ENCODE data around the gene AVL9.
"Not testable (repeated sequence)": the region's sequence is repeated elsewhere in the genome, so short reads cannot be mapped to it uniquely, and the experiment has no call there.

AVL9 gene

DNA sequence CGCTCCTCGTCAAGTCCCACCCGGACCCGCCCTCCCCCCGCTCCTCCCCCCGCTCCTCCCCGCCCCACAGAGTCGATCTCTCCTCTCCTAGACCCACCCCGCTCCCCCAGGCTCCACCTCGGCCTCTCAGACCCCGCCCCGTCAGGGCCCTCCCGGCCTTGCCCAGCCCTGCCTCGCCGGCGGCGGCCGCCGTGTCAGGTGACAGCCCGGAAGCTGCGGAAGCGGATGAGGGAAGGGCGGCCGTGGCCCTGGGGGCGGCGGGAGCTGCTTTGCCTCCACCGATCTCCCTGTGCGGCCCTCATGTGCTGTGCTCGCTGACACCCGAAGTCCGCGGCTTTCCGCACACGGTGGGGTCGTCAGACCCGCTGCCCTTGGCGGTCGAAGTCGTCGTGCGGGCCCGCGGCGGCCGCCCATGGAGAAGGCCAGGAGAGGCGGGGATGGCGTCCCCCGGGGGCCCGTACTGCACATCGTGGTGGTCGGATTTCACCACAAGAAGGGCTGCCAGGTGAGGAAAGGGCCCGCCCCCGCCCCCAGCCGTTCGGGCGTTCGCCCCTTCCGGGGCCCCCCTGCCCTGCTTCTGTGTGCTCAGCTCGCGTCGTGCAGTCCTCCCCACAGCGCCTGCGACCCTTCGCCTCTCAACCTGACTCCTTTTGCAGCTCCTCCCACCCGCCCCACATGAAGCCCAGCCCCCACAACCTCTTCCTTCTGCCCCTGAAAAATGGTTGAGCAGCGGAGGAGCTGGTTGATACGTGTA, at the start of gene AVL9:
Gene AVL9, plus strand, starts transcription at position 192 of the 754 bp plus-strand sequence. Its CDS starts 221 bp downstream, at position 413.
- peak; percentile 99 for DNase-seq (ENCODE audit: low read depth)

DNA sequence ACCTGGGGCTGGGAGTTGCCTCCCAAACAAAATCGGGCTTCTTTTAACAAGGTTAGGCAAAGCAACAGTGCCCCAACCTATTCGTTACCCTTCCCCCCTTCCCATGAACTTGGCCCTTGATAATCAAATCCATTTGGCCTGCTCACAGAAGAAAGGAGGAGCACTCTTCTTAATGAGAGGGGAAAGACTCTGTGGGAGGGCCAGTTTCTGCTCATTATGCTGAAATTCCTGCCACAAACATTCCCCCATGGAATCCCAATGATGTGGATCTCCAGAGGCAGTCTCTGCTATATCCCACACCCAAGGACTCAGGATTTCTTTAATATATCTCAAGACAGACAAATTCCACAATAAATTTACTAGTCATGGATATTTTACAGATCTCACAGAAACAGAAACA, 48.1 kb upstream of the AVL9 start:
- no peak for DNase-seq (ENCODE audit: low read depth)

DNA sequence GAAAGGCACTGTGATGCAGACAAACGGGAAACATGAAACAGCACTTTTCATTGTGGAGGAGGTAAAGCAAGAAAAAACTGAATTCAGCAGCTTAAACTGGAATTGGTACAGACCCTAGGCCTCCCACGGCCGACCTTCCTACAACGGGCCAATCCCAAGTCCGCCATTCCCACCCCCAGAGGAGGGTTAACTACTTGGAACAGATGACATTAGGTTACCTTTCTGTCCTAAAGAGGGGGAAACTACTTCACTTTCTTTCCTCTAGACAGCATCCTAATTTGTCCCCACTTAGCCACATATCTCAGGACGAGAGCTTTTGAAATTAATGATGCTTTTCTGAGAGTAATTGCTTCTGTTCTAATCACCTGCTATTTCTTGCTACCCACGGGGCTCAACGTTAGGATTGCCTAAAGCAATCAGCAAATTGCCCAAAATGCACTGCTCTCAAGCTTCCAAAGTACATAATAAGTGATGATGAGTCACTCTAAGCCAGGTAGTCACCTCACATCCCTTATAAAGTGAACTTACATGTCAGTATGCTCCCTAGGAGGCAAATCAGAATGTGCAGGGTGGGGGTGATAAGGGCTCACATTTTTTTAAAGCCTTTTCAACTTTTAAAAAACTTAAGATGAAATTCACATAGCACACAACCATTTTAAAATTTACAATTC, 41.8 kb upstream of the AVL9 start:
- no peak for DNase-seq (ENCODE audit: low read depth)

GRCh38 chr7:32458025-32458424, 37.3 kb upstream of the AVL9 start:
- no peak for DNase-seq (ENCODE audit: low read depth)

- DNase-seq (ENCODE audit: low read depth): no peak
These were observed 35.5 kb upstream of the AVL9 start for GRCh38 chr7:32459788-32460187.

DNA sequence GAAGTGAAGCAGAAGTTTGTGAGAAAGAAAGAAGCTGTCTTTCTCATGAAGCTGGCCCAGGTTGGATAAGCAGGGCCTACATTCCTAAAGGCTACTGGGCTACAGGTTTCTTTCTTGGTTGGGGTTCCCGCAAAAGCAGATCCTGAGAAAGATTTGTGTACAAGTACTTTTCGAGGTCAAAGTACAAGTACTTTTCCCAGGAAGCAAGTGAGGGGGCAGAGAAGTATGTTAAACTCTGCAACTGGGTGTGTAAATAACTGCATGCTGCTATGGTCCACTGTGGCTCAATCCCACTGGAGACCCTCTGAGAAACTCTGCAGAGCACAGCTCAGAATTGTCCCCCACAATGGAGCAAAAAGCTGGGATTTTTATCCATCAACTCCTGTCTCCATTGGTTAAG, 33.8 kb upstream of the AVL9 start:
- no peak for DNase-seq (ENCODE audit: low read depth)

GRCh38 chr7:32462451-32462850, 32.8 kb upstream of the AVL9 start:
- no peak for DNase-seq (ENCODE audit: low read depth)

- no peak for DNase-seq (ENCODE audit: low read depth)
These were observed 32.3 kb upstream of the AVL9 start for GRCh38 chr7:32462977-32463376.

DNA sequence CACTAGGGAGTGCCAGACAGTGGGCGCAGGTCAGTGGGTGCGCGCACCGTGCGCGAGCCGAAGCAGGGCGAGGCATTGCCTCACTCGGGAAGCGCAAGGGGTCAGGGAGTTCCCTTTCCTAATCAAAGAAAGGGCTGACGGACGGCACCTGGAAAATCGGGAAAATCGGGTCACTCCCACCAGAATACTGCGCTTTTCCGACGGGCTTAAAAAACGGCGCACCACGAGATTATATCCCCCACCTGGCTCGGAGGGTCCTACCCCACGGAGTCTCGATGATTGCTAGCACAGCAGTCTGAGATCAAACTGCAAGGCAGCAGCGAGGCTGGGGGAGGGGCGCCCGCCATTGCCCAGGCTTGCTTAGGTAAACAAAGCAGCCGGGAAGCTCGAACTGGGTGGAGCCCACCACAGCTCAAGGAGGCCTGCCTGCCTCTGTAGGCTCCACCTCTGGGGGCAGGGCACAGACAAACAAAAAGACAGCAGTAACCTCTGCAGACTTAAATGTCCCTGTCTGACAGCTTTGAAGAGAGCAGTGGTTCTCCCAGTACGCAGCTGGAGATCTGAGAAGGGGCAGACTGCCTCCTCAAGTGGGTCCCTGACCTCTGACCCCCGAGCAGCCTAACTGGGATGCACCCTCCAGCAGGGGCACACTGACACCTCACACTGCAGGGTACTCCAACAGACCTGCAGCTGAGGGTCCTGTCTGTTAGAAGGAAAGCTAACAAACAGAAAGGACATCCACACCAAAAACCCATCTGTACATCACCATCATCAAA, 30.5 kb upstream of the AVL9 start:
- DNase-seq (ENCODE audit: low read depth): not testable (repeated sequence)

GRCh38 chr7:32470004-32470403, 25.3 kb upstream of the AVL9 start:
- not testable (repeated sequence) for DNase-seq (ENCODE audit: low read depth)

- DNase-seq (ENCODE audit: low read depth): no peak
These were observed 24.4 kb upstream of the AVL9 start for GRCh38 chr7:32470871-32471270.

DNA sequence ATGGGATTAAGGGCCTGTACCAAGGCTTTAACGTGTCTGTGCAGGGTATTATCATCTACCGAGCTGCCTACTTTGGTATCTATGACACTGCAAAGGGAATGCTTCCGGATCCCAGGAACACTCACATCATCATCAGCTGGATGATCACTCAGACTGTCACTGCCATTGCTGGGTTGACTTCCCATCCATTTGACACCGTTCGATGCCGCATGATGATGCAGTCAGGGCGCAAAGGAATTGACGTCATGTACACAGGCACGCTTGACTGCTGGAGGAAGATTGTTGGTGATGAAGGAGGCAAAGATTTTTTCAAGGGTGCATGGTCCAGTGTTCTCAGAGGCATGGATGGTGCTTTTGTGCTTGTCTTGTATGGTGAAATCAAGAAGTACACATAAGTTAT, 23.3 kb upstream of the AVL9 start:
- DNase-seq (ENCODE audit: low read depth): no peak

DNA sequence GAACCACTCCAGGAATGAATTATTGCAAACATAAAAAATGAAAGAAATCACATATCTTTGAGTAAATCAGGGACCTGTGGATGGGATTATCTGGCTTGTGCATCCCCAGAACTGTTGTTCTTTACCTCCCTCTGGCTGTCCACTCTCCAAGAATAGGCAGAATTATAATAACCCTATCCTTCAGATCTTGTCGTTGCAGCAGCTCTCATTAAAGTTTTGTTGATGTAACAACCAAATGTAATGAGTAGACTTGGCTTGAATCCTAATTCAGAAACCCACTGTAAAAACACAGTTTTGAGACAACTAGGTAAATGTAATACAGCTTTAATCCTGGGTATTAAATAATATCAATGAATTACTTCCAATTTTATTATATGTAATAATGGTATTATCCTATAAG, 21.3 kb upstream of the AVL9 start:
- no peak for DNase-seq (ENCODE audit: low read depth)

GRCh38 chr7:32476816-32477648, 18.3 kb upstream of the AVL9 start:
- no peak for DNase-seq (ENCODE audit: low read depth)

GRCh38 chr7:32477649-32477980, 17.7 kb upstream of the AVL9 start:
- DNase-seq (ENCODE audit: low read depth): no peak

DNA sequence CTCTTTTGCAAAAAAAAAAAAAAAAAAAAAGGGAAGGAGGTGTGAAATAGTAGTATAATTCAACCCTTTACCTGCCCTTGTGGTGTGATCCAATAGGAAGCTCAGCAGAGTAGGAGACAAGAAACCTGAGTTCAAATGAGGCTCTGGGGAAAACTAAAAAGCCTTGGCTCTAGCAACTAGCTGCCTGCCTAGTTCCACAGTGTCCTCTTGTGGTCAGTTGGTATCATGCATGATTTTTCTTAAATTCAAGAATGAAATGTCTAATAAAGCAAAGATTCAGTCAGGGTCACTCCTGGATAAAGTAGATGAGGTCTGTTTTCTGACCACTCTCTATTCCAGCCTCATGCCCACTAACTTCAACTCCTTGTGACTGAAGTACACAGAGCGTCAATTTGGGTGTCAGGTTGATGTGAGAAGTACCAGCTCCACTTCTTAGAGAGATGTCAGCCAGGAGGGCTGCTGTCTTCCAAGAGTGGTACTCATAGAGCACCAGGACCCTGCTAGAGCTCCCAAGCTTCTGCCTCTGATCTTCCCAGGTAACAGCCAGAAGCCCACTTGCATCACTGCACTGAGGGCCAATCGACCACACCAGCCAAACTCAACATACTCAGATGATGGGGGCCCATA, 15.6 kb upstream of the AVL9 start:
- DNase-seq (ENCODE audit: low read depth): no peak

GRCh38 chr7:32481176-32481575, 14.1 kb upstream of the AVL9 start:
- no peak for DNase-seq (ENCODE audit: low read depth)

GRCh38 chr7:32481921-32482320, 13.4 kb upstream of the AVL9 start:
- DNase-seq (ENCODE audit: low read depth): no peak

- no peak for DNase-seq (ENCODE audit: low read depth)
These were observed 5.5 kb upstream of the AVL9 start for GRCh38 chr7:32489788-32490126.

DNA sequence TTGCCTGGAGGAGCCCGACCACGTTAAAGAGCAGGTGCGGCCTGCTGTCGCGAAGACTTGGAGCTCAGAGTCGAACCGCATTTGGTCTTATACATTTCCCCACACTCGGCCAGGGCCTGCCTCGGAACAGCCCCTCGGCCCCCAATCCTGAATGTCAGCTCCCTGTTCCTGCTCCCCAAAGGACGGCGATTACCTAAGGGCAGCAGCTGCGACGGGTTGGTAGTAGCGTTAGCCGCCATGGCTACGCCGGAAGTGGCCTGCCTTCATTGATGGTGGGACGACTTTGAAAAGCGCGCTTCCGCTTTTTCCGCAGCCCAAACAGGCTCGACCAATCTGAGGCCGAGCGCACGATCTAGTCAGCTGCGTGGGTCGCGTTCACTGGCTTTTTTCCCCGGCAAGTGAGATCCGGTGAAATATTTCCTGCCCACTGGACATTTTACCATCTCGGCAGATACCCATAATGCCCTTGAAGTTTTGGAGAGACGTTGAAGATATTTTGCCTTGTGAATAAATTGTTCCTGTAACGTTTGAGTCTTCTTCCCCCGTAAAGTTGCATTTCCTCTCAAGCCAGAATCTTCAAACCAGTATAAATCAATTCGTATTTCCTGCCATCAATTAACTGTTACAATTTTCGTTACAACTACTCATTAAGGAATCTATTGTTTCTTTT, 5.0 kb upstream of the AVL9 start, which contains the start of gene LSM5:
Gene LSM5, minus strand, starts transcription at position 254 of the 670 bp plus-strand sequence. Its CDS starts 15 bp downstream, at position 239.
- peak; percentile 82 for DNase-seq (ENCODE audit: low read depth)

- no peak for DNase-seq (ENCODE audit: low read depth)
These were observed 367 bp upstream of the AVL9 start for GRCh38 chr7:32494946-32495297.

Data from stimulated activated CD4-positive, alpha-beta T cell treated with anti-CD3 and anti-CD28 coated beads, Interleukin-2, amount 100 ng/mL, for 4 hours (primary cell).